GM12873 (cell line): ENCODE data around the gene KRT34.

Experiments
- CTCF ChIP-seq: IDR thresholded peaks from 2 replicates; pipeline ENCODE4 v1.5.1; 2012; ENCODE audit warnings: low read depth, mild to moderate bottlenecking, moderate library complexity, low read length, control low read depth; ENCODE audit not compliant: insufficient read depth; ENCODE audit errors: missing control alignments

Gene KRT34

GRCh38 chr17:41419716-41420115 is 37.6 kb upstream of the KRT34 start:
- no peak for TF ChIP-seq CTCF

- no peak for TF ChIP-seq CTCF
Observed at GRCh38 chr17:41418116-41418860, 36.2 kb upstream of the KRT34 start.

GRCh38 chr17:41417576-41418015 is 35.5 kb upstream of the KRT34 start:
- TF ChIP-seq CTCF: peak; percentile 75

- TF ChIP-seq CTCF: no peak
Observed at GRCh38 chr17:41417127-41417526, 35.0 kb upstream of the KRT34 start.

GRCh38 chr17:41416479-41416878 is 34.4 kb upstream of the KRT34 start:
- TF ChIP-seq CTCF: no peak

GRCh38 chr17:41415833-41416335 is 33.8 kb upstream of the KRT34 start:
- TF ChIP-seq CTCF: no peak

GRCh38 chr17:41415411-41415810 is 33.3 kb upstream of the KRT34 start:
- TF ChIP-seq CTCF: no peak
